H9 (cell line): ENCODE measurements around the gene ART3. TPM values are rescaled to one million over a fixed set of nuclear protein-coding genes. Genes with fewer than 3 reads are reported as not detected.

ENCODE experiments used
- DNase-seq: peaks from one replicate; pipeline ENCODE4 v3.0.0-alpha.2; 2017
- H2AFZ ChIP-seq: one replicate; pipeline ENCODE4 v1.6.1; 2013; ENCODE audit warnings: mild to moderate bottlenecking, low read length, control low read depth, moderate library complexity
- H2AK5ac ChIP-seq: 2 replicates; pipeline ENCODE4 v1.6.1; 2013; ENCODE audit warnings: low read length, control low read depth, mixed read lengths; ENCODE audit not compliant: insufficient read length
- H2BK120ac ChIP-seq: one replicate; pipeline ENCODE4 v1.6.1; 2013; ENCODE audit warnings: low read depth, mild to moderate bottlenecking, low read length, control low read depth, inconsistent platforms; ENCODE audit not compliant: poor library complexity, severe bottlenecking
- H2BK12ac ChIP-seq: 2 replicates; pipeline ENCODE4 v1.6.1; 2013; ENCODE audit warnings: low read length, control low read depth, mixed read lengths, low read depth; ENCODE audit not compliant: insufficient read length
- H2BK15ac ChIP-seq: 2 replicates; pipeline ENCODE4 v1.6.1; 2013; ENCODE audit warnings: low read depth, low read length, control low read depth
- H2BK20ac ChIP-seq: one replicate; pipeline ENCODE4 v1.6.1; 2013; ENCODE audit warnings: low read depth, mild to moderate bottlenecking, low read length, control low read depth, inconsistent platforms; ENCODE audit not compliant: poor library complexity, severe bottlenecking
- H2BK5ac ChIP-seq: 2 replicates; pipeline ENCODE4 v1.6.1; 2013; ENCODE audit warnings: low read length, control low read depth, mixed read lengths; ENCODE audit not compliant: insufficient read length
- H3K14ac ChIP-seq: 2 replicates; pipeline ENCODE4 v1.6.1; 2013; ENCODE audit warnings: low read length, control low read depth; ENCODE audit not compliant: insufficient read depth
- H3K18ac ChIP-seq: 2 replicates; pipeline ENCODE4 v1.6.1; 2013; ENCODE audit warnings: low read depth, mild to moderate bottlenecking, mixed read lengths, low read length, control low read depth; ENCODE audit not compliant: insufficient read length
- H3K23ac ChIP-seq: 2 replicates; pipeline ENCODE4 v1.6.1; 2013; ENCODE audit warnings: low read length, control low read depth, mixed read lengths, low read depth; ENCODE audit not compliant: insufficient read length
- H3K23me2 ChIP-seq: 2 replicates; pipeline ENCODE4 v1.6.1; 2013; ENCODE audit warnings: low read depth, mild to moderate bottlenecking, mixed read lengths, low read length, control low read depth; ENCODE audit not compliant: insufficient read length, poor library complexity, severe bottlenecking
- H3K27ac ChIP-seq: 2 replicates; pipeline ENCODE4 v1.5.1; 2013; ENCODE audit warnings: low read length, control low read depth, mixed read lengths, low read depth; ENCODE audit not compliant: insufficient read length
- H3K27me3 ChIP-seq: 2 replicates; pipeline ENCODE4 v1.6.1; 2013; ENCODE audit warnings: low read length, control low read depth, inconsistent platforms; ENCODE audit not compliant: insufficient read depth
- H3K4ac ChIP-seq: 2 replicates; pipeline ENCODE4 v1.6.1; 2013; ENCODE audit warnings: low read depth, mild to moderate bottlenecking, control low read depth, inconsistent platforms, low read length, moderate library complexity
- H3K4me1 ChIP-seq: 2 replicates; pipeline ENCODE4 v1.6.1; 2013; ENCODE audit warnings: low read length, control low read depth, inconsistent platforms; ENCODE audit not compliant: insufficient read depth
- H3K4me2 ChIP-seq: 2 replicates; pipeline ENCODE4 v1.6.1; 2013; ENCODE audit warnings: low read length, control low read depth, mixed read lengths; ENCODE audit not compliant: insufficient read length, insufficient read depth
- H3K56ac ChIP-seq: 2 replicates; pipeline ENCODE4 v1.6.1; 2013; ENCODE audit warnings: low read depth, mild to moderate bottlenecking, mixed read lengths, low read length, control low read depth; ENCODE audit not compliant: insufficient read length
- H3K79me1 ChIP-seq: 2 replicates; pipeline ENCODE4 v1.6.1; 2013; ENCODE audit warnings: low read depth, mild to moderate bottlenecking, moderate library complexity, low read length, control low read depth, inconsistent platforms; ENCODE audit not compliant: insufficient read depth, poor library complexity, severe bottlenecking
- H3K79me2 ChIP-seq: 2 replicates; pipeline ENCODE4 v1.6.1; 2013; ENCODE audit warnings: low read length, control low read depth, inconsistent platforms; ENCODE audit not compliant: insufficient read depth
- H3K9ac ChIP-seq: 2 replicates; pipeline ENCODE4 v1.6.1; 2013; ENCODE audit warnings: low read length, control low read depth, mixed read lengths; ENCODE audit not compliant: insufficient read length; ENCODE audit errors: extremely low read depth
- H3K9me3 ChIP-seq: one replicate; pipeline ENCODE4 v1.6.1; 2013; ENCODE audit warnings: low read depth, low read length, inconsistent platforms; ENCODE audit not compliant: control insufficient read depth
- H3T11ph ChIP-seq: one replicate; pipeline ENCODE4 v1.6.1; 2013; ENCODE audit warnings: mild to moderate bottlenecking, low read length, control low read depth, inconsistent platforms
- H4K20me1 ChIP-seq: one replicate; pipeline ENCODE4 v1.6.1; 2013; ENCODE audit not compliant: control insufficient read depth, insufficient read length, insufficient read depth
- H4K5ac ChIP-seq: 2 replicates; pipeline ENCODE4 v1.6.1; 2013; ENCODE audit warnings: low read depth, mild to moderate bottlenecking, mixed read lengths, low read length, control low read depth; ENCODE audit not compliant: insufficient read length
- H4K8ac ChIP-seq: replicated peaks from 2 replicates; pipeline ENCODE4 v1.6.1; 2013; ENCODE audit warnings: low read length, control low read depth, mixed read lengths, low read depth; ENCODE audit not compliant: insufficient read length
- H4K91ac ChIP-seq: 2 replicates; pipeline ENCODE4 v1.6.1; 2013; ENCODE audit warnings: low read depth, mild to moderate bottlenecking, moderate library complexity, mixed read lengths, low read length, control low read depth; ENCODE audit not compliant: insufficient read length
- H3K27ac Mint-ChIP-seq, 3 experiments: 2 replicates in 2 of 3; 3 replicates in 1 of 3; pipeline ENCODE4 v1.8.0; 2020 to 2021; ENCODE audit warnings: mixed read lengths in 3 of 3, mild to moderate bottlenecking in 1 of 3, moderate library complexity in 1 of 3
- H3K27me3 Mint-ChIP-seq: 2 replicates; pipeline ENCODE4 v1.8.0; 2021; ENCODE audit warnings: low read depth, mild to moderate bottlenecking, moderate library complexity, mixed read lengths
- H3K36me3 Mint-ChIP-seq, 3 experiments: 2 replicates in 2 of 3; 3 replicates in 1 of 3; pipeline ENCODE4 v1.8.0; 2020 to 2021; ENCODE audit warnings: low read depth in 3 of 3, mixed read lengths in 3 of 3; ENCODE audit not compliant: insufficient read depth in 1 of 3
- H3K4me1 Mint-ChIP-seq, 2 experiments: 2 replicates each; pipeline ENCODE4 v1.8.0; 2020; ENCODE audit warnings: mixed read lengths in 2 of 2
- H3K4me3 Mint-ChIP-seq, 2 experiments: 2 replicates in 1 of 2; 3 replicates in 1 of 2; pipeline ENCODE4 v1.8.0; 2020 to 2021; ENCODE audit warnings: mild to moderate bottlenecking in 2 of 2, mixed read lengths in 2 of 2, moderate library complexity in 1 of 2
- H3K9me3 Mint-ChIP-seq, 2 experiments: 2 replicates in 1 of 2; 3 replicates in 1 of 2; pipeline ENCODE4 v1.8.0; 2020; ENCODE audit warnings: mild to moderate bottlenecking in 2 of 2, mixed read lengths in 2 of 2, moderate library complexity in 1 of 2
- WGBS: extraction: QIAGEN DNeasy Blood & Tissue Kit; methylation state at CpG from one replicate; pipeline ENCODE4 v1.1.7; 2013; ENCODE audit warnings: missing lambda C conversion rate, low lambda C conversion rate, mixed read lengths; ENCODE audit not compliant: insufficient read length; ENCODE audit errors: extremely low coverage; 5-methylcytosine and 5-hydroxymethylcytosine counted together
- total RNA-seq: library from RNA; stranded (reverse); gene quantifications from 2 replicates; pipeline ENCODE4 v1.2.1, GENCODE V29; 2021
- TF ChIP-seq, protein P1 (sequence below): fragments of 200-600 bp; sonication (generic); conservative IDR thresholded peaks from 3 replicates; pipeline ENCODE4 v1.8.0; 2021; ENCODE audit warnings: antibody characterized with exemption, mild to moderate bottlenecking

ART3 gene
- total RNA-seq, 1 experiment from 2014 or later: 0.74 TPM

GRCh38 chr4:76127754-76128153 lies 53.2 kb downstream of the ART3 start:
- no peak overlapping the region for H3K4ac ChIP-seq
- H3K23ac ChIP-seq: no peak overlapping the region
- no CpG with 5 or more reads among the region's 3 CpGs for WGBS
- H3K4me1 ChIP-seq: no peaks in the 10 kb centered on the region
- H3K27me3 ChIP-seq: no peaks in the 10 kb centered on the region
- no peak overlapping the region for H3K9ac ChIP-seq
- no peak overlapping the region for H2BK120ac ChIP-seq
- H3K4me2 ChIP-seq: no peak overlapping the region
- no peak for DNase-seq
- no peak overlapping the region for H4K5ac ChIP-seq
- H3K9me3 Mint-ChIP-seq: no peaks in the 10 kb centered on the region; a peak in 1 of 5 replicates
- no peak overlapping the region for H3T11ph ChIP-seq
- H3K27me3 Mint-ChIP-seq: no peaks in the 10 kb centered on the region
- no peaks in the 10 kb centered on the region for H3K9me3 ChIP-seq
- H2BK5ac ChIP-seq: no peak overlapping the region
- H3K14ac ChIP-seq: no peak overlapping the region
- no peak overlapping the region for H4K8ac ChIP-seq
- H3K27ac ChIP-seq: no peak overlapping the region
- H3K4me1 Mint-ChIP-seq: no peaks in the 10 kb centered on the region
- H4K91ac ChIP-seq: no peak overlapping the region
- no peak overlapping the region for H3K27ac Mint-ChIP-seq
- TF ChIP-seq, protein P1, sequence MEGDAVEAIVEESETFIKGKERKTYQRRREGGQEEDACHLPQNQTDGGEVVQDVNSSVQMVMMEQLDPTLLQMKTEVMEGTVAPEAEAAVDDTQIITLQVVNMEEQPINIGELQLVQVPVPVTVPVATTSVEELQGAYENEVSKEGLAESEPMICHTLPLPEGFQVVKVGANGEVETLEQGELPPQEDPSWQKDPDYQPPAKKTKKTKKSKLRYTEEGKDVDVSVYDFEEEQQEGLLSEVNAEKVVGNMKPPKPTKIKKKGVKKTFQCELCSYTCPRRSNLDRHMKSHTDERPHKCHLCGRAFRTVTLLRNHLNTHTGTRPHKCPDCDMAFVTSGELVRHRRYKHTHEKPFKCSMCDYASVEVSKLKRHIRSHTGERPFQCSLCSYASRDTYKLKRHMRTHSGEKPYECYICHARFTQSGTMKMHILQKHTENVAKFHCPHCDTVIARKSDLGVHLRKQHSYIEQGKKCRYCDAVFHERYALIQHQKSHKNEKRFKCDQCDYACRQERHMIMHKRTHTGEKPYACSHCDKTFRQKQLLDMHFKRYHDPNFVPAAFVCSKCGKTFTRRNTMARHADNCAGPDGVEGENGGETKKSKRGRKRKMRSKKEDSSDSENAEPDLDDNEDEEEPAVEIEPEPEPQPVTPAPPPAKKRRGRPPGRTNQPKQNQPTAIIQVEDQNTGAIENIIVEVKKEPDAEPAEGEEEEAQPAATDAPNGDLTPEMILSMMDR: no peak
- no peak overlapping the region for H3K4me3 Mint-ChIP-seq
- no peak overlapping the region for H2BK12ac ChIP-seq
- no peak overlapping the region for H2BK15ac ChIP-seq
- no peak overlapping the region for H2AK5ac ChIP-seq
- no peak overlapping the region for H2BK20ac ChIP-seq
- H3K18ac ChIP-seq: no peak overlapping the region
- peaks cover 47 to 79% (median 74%) of the 10 kb centered on the region in 3 experiments for H3K36me3 Mint-ChIP-seq
- H3K56ac ChIP-seq: no peak overlapping the region
- H3K23me2 ChIP-seq: no peaks in the 10 kb centered on the region
- H3K79me1 ChIP-seq: no peaks in the 10 kb centered on the region
- H4K20me1 ChIP-seq: no peaks in the 10 kb centered on the region
- H2AFZ ChIP-seq: no peak overlapping the region
- no peaks in the 10 kb centered on the region; the same call in 1 of the 2 replicates for H3K79me2 ChIP-seq
